Pancreas (tissue), 10 donors: ENCODE results near the gene TGFB3. TPM values are rescaled to one million over a fixed set of nuclear protein-coding genes. Genes with fewer than 3 reads are reported as not detected.
"Not testable (repeated sequence)": the region's sequence is repeated elsewhere in the genome, so short reads cannot be mapped to it uniquely, and the experiment has no call there.

Experiments used
- ATAC-seq, 4 donors: fragments of 200-7000 bp; cut with Tn5 transposase; one replicate each; pipeline versions ENCODE4 v1.8.0 to v1.9.1; 2020; ENCODE audit warnings: mild to moderate bottlenecking in 4 of 4, moderate library complexity in 4 of 4
- DNase-seq, 6 donors: peaks; one replicate each; pipeline ENCODE4 v3.0.0-alpha.2; 2020
- FAIRE-seq: peaks from 2 replicates; lab custom pipeline; 2012; peaks lifted over from hg19 to GRCh38; lab: Jason Lieb, UNC
- H3K27ac ChIP-seq, 4 donors: fragments of 200-600 bp; sonication (generic); 1 replicate in 3 of 4; 2 replicates in 1 of 4; pipeline versions ENCODE4 v1.5.0 to v1.8.0; 2020
- H3K27me3 ChIP-seq, 4 donors: fragments of 200-600 bp; one replicate each; pipeline ENCODE4 v1.8.0; 2021
- H3K36me3 ChIP-seq, 3 donors: fragments of 200-600 bp; sonication (generic) in 1 of 3; one replicate each; pipeline versions ENCODE4 v1.5.0 to v1.8.0; 2020 to 2021
- H3K4me1 ChIP-seq, 3 donors: fragments of 200-600 bp; one replicate each; pipeline ENCODE4 v1.8.0; 2021
- H3K4me3 ChIP-seq, 4 donors: fragments of 200-600 bp; sonication (generic) in 2 of 4; one replicate each; pipeline versions ENCODE4 v1.5.0 to v1.8.0; 2020 to 2021
- H3K9me3 ChIP-seq, 4 donors: fragments of 200-600 bp; one replicate each; pipeline ENCODE4 v1.8.0; 2021
- WGBS, 2 donors: extraction: QIAGEN DNeasy Blood & Tissue Kit; methylation state at CpG; one replicate each; pipeline ENCODE4 v1.1.7; 2013; 5-methylcytosine and 5-hydroxymethylcytosine counted together
- intact Hi-C, 3 donors: fragments of 100-400 bp; cut with DNase I; formaldehyde crosslinking; loops; one replicate each; pipeline versions ENCODE4 v1.11.1 to v1.14.2; 2022
- polyA plus RNA-seq, 2 donors: library from polyadenylated mRNA; stranded (reverse); fragments of 200-250 nt; gene quantifications; one replicate each; pipeline ENCODE4 v1.2.3, GENCODE V29; 2013
- total RNA-seq, 6 donors: library from RNA; stranded (reverse); fragmentation: NEBNext Ultra II Directional in 4 of 6; extraction: Animal tissue kit (Norgen Biotek cat#: 25700) in 4 of 6; gene quantifications; one replicate each; pipeline versions ENCODE4 v1.2.1 to v1.2.4, GENCODE V29; 2021 to 2023
- TF ChIP-seq, protein P1 (sequence below), 4 donors: fragments of 200-600 bp; sonication (generic) in 3 of 4; IDR thresholded peaks; one replicate each; pipeline versions ENCODE4 v1.5.0 to v1.8.0; 2021; ENCODE audit warnings: antibody characterized with exemption in 4 of 4
- donor health status: healthy with polysubstance abuse.
- donor health status: DM: no; HTN: no; CAD: no; lungs with moderate emphysema.
- donor health status: DM: no; HTN: no; CAD: no.
- donor health status: control.
- donor health status: control.
- donor health status: Bipolar disorder and iron deficiency.
- donor health status: DM: yes; HTN: yes; CAD: no.
- donor health status: DM: no; HTN: no; CAD: no.
- donor health status: DM: no; HTN: no; CAD: no.
- donor health status: DM: yes; HTN: yes; CAD: no.

The TGFB3 gene
- total and polyA plus RNA-seq, 8 donors = 11.6 to 57.2 (median 31.6) TPM

DNA sequence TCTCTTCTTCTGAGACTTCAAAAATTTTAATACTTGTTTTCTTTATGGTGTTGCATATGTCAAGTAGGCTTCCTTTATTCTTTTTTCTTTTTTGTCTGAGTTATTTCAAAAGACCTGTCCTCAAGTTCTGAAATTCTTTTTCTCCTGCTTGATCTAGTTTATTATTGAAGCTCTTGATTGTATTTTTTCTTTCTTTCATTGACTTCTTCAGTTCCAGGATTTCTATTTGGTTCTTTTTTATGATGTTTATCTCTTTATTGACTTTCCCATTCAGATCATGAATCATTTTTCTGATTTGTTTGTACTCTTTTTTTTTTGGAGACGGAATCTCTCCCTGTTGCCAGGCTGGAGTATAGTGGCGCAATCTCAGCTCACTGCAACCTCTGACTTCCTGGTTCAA is 37.9 kb upstream of the TGFB3 start:
- ATAC-seq (no peak), DNase-seq (no peak), FAIRE-seq (no peak)
- Histone ChIP-seq H3K9me3 (no peaks in the 10 kb centered on the region), H3K4me3 (no peak overlapping the region), H3K36me3 (peaks cover 0 to 5% (median 0%) of the 10 kb centered on the region in 3 donors), H3K27ac (no peak overlapping the region), H3K4me1 (no peaks in the 10 kb centered on the region), H3K27me3 (no peaks in the 10 kb centered on the region)
- 86 to 93% methylated on average over 2 of the region's 2 CpGs for WGBS, 2 donors
- TF ChIP-seq, protein P1, sequence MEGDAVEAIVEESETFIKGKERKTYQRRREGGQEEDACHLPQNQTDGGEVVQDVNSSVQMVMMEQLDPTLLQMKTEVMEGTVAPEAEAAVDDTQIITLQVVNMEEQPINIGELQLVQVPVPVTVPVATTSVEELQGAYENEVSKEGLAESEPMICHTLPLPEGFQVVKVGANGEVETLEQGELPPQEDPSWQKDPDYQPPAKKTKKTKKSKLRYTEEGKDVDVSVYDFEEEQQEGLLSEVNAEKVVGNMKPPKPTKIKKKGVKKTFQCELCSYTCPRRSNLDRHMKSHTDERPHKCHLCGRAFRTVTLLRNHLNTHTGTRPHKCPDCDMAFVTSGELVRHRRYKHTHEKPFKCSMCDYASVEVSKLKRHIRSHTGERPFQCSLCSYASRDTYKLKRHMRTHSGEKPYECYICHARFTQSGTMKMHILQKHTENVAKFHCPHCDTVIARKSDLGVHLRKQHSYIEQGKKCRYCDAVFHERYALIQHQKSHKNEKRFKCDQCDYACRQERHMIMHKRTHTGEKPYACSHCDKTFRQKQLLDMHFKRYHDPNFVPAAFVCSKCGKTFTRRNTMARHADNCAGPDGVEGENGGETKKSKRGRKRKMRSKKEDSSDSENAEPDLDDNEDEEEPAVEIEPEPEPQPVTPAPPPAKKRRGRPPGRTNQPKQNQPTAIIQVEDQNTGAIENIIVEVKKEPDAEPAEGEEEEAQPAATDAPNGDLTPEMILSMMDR (IDR thresholded peaks at IDR 0.05) = no peak
- intact Hi-C loops = no loop called here

DNA sequence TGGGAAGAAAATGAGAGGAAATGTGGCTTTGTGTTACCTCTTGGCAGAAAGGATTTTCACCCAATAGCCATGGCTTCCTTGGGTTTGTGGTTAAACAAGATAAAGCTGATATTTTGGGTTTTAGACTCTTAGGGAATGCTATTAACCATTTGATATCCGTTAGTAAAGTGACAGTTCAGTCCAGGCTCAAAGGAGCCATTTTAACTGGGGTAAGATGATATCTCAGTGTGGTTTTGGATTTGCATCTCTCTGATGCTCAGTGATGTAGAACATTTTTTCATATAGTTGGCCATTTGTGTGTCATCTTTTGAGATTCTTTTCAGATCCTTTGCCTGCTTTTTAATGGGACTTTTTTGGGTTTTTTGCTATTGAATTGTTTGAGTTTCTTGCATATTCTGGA is 33.9 kb upstream of the TGFB3 start:
- Histone ChIP-seq H3K4me1 (no peaks in the 10 kb centered on the region), H3K36me3 (peaks cover 0 to 9% (median 0%) of the 10 kb centered on the region in 3 donors), H3K4me3 (no peak overlapping the region), H3K27ac (no peak overlapping the region), H3K9me3 (no peaks in the 10 kb centered on the region), H3K27me3 (no peaks in the 10 kb centered on the region)
- TF ChIP-seq, protein P1 (IDR thresholded peaks at IDR 0.05) = no peak
- FAIRE-seq (no peak), DNase-seq (no peak), ATAC-seq (no peak)
- intact Hi-C loops = no loop called here
- 28 to 85% methylated on average over 1 of the region's 1 CpG for WGBS, 2 donors

DNA sequence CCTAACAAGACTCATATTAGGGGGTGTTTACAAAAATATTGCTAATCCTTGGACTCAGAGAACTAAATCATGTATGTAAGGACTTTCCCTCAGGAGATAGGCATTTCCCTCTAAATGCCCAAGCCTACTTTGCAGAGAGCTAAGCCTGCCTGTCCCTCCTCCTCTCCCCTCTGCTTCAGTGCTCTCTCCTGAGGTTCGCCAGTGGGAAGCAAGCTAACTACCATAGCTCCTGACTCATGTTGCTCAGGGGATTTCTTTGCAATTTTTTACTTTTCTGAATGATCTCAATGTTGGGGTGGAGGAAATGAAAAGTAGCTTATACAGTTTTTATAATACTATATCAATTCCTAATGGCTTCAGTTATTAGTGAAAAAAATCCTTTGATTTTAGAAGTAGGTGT is 33.4 kb upstream of the TGFB3 start:
- no peaks in the 10 kb centered on the region for H3K27me3 ChIP-seq
- H3K27ac ChIP-seq = no peak overlapping the region
- ATAC-seq = no peak
- no peak overlapping the region for H3K4me3 ChIP-seq
- H3K4me1 ChIP-seq = no peaks in the 10 kb centered on the region
- no peaks in the 10 kb centered on the region for H3K9me3 ChIP-seq
- no peak for DNase-seq
- intact Hi-C loops = no loop called here
- TF ChIP-seq, protein P1 (IDR thresholded peaks at IDR 0.05) = no peak
- WGBS, 2 donors = 95 to 100% methylated on average over 1 of the region's 1 CpG
- H3K36me3 ChIP-seq = peaks cover 0 to 14% (median 0%) of the 10 kb centered on the region in 3 donors
- no peak for FAIRE-seq

DNA sequence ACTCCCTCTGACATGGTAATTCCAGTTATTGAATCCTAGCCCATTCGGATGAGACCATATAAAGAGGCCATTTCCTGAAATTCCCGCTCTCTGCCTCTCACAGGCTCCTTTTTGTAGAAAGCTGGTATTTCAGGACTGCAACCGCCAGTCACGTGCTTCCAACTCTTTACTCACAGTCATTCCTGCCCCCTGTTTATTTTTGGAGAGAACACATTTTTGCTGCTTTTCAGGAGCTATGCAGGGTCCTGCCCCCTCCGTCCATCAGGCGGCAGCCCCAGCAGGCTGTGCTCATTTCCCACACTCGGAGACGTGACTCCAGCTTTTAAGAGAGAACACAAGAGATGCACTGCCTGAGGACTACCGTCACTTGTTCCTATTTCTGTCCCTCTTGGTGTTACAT is 30.6 kb upstream of the TGFB3 start:
- 90 to 94% methylated on average over 9 of the region's 9 CpGs for WGBS, 2 donors
- ATAC-seq = no peak
- H3K4me3 ChIP-seq = no peak overlapping the region
- no peaks in the 10 kb centered on the region for H3K27me3 ChIP-seq
- no peak overlapping the region for H3K27ac ChIP-seq
- no peak for DNase-seq
- no peaks in the 10 kb centered on the region for H3K9me3 ChIP-seq
- peaks cover 0 to 9% (median 0%) of the 10 kb centered on the region in 3 donors for H3K36me3 ChIP-seq
- intact Hi-C loops = no loop called here
- FAIRE-seq = no peak
- TF ChIP-seq, protein P1 (IDR thresholded peaks at IDR 0.05) = no peak
- no peaks in the 10 kb centered on the region for H3K4me1 ChIP-seq

DNA sequence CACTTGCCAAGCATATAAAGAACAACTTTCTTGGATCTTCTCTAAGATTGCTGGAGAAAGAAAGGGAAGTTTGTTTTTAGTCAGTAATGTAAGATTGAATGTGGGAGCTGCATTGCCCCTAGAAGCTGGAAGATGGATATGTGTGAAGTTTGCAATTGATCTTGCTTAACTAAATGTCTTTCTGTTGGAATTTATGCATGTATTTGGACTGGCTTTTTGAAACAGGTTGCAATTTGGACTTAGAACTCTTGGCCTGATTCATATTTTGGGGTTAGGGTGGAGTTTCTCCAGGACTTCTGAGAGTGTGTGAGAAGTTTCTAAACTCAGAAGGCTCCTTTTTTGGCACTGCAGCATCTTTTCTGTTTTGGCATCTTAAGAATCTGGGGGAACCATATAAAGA is 30.1 kb upstream of the TGFB3 start:
- ATAC-seq (no peak), DNase-seq (no peak), FAIRE-seq (no peak)
- peaks cover 0 to 9% (median 0%) of the 10 kb centered on the region in 3 donors for H3K36me3 ChIP-seq
- no peaks in the 10 kb centered on the region for H3K27me3 ChIP-seq
- intact Hi-C loops = no loop called here
- no peak overlapping the region for H3K27ac ChIP-seq
- no peaks in the 10 kb centered on the region for H3K4me1 ChIP-seq
- TF ChIP-seq, protein P1 (IDR thresholded peaks at IDR 0.05) = no peak
- no peak overlapping the region for H3K4me3 ChIP-seq
- H3K9me3 ChIP-seq = no peaks in the 10 kb centered on the region

DNA sequence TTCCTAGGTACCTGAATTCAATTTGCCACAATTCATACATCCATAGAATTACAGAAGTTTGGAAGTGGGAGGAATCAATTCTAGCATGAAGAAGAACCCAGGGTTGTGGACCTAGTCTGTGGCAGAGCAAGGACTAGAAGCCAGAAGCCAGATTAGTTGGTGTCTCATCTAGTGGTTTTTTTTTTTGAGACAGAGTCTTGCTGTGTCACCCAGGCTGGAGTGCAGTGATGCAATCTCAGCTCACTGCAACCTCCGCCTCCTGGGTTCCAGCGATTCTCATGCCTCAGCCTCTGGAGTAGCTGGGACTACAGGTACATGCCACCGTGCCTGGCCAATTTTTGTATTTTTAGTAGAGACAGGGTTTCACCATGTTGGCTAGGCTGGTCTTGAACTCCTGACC is 27.8 kb upstream of the TGFB3 start:
- H3K4me1 ChIP-seq, intact Hi-C loops, H3K4me3 ChIP-seq, H3K27me3 ChIP-seq, FAIRE-seq, H3K36me3 ChIP-seq, DNase-seq, H3K9me3 ChIP-seq, H3K27ac ChIP-seq, ATAC-seq: not testable (repeated sequence)
- 91 to 97% methylated on average over 3 of the region's 3 CpGs for WGBS, 2 donors
